Astrocyte of the spinal cord (primary cell): ENCODE measurements around the gene SMOC2.

Experiments used
- DNase-seq: peaks from one replicate; pipeline ENCODE4 v3.0.0; 2011; ENCODE audit warnings: low read depth, low spot score
- H3K4me3 ChIP-seq: 2 replicates; pipeline ENCODE4 v1.5.1; 2011; ENCODE audit warnings: low read depth, mild to moderate bottlenecking, low read length, moderate library complexity
- CTCF ChIP-seq: IDR thresholded peaks from 2 replicates; pipeline ENCODE4 v1.5.1; 2012; ENCODE audit warnings: low read depth, mild to moderate bottlenecking, low read length, inconsistent platforms
- in situ Hi-C: cut with HindIII; loops from 2 replicates; pipeline ENCODE4 v1.10.0; 2017; ENCODE audit warnings: low sequenced_read_pairs

Gene SMOC2

GRCh38 chr6:168414336-168415097 is 26.5 kb upstream of the SMOC2 start:
- in situ Hi-C loops, result no loop called here

GRCh38 chr6:168415098-168415992 is 25.6 kb upstream of the SMOC2 start:
- in situ Hi-C loops, result no loop called here
- no peak for TF ChIP-seq CTCF
- no peak overlapping the region for H3K4me3 ChIP-seq
- no peak for DNase-seq

More at GRCh38 chr6:168414336-168415097, 26.5 kb upstream of the SMOC2 start:
- no peak for TF ChIP-seq CTCF
- DNase-seq, result no peak
- no peak overlapping the region for H3K4me3 ChIP-seq

- in situ Hi-C loops, result no loop called here
- no peak for DNase-seq
- TF ChIP-seq CTCF, result no peak
- H3K4me3 ChIP-seq, result no peak overlapping the region
Observed at GRCh38 chr6:168415993-168416530, 24.9 kb upstream of the SMOC2 start.

- no peak overlapping the region for H3K4me3 ChIP-seq
- no peak for TF ChIP-seq CTCF
- in situ Hi-C loops, result no loop called here
- no peak for DNase-seq
Observed at GRCh38 chr6:168416531-168416930, 24.5 kb upstream of the SMOC2 start.

- in situ Hi-C loops, result no loop called here
- H3K4me3 ChIP-seq, result no peak overlapping the region
- no peak for TF ChIP-seq CTCF
- DNase-seq, result no peak
Observed at GRCh38 chr6:168417191-168417590, 23.8 kb upstream of the SMOC2 start.

GRCh38 chr6:168417679-168418557 is 23.1 kb upstream of the SMOC2 start:
- no peak for TF ChIP-seq CTCF
- in situ Hi-C loops, result no loop called here

More at GRCh38 chr6:168417679-168418557, 23.1 kb upstream of the SMOC2 start:
- DNase-seq, result no peak
- H3K4me3 ChIP-seq, result no peak overlapping the region
